Endothelial cell of umbilical vein (primary cell): ENCODE measurements around the gene NT5M. TPM values are rescaled to one million over a fixed set of nuclear protein-coding genes. Genes with fewer than 3 reads are reported as not detected.

Experiments used
- BruUV-seq: library from RNA; stranded (reverse); fragments of 400-500 nt; replicated peaks from 2 replicates; lab custom pipeline; 2021; lab: Mats Ljungman, UMichigan
- CTCF ChIA-PET: fragments of 300-600, 350-600 bp; sonication (Branson Sonifier 250); formaldehyde crosslinking; loops from one replicate; lab custom pipeline; 2021; ENCODE audit warnings: antibody characterized with exemption, inconsistent platforms; lab: Charles Lee
- POLR2A ChIA-PET: fragments of 300-600, 350-600 bp; sonication (Branson Sonifier 250); formaldehyde crosslinking; loops from one replicate; lab custom pipeline; 2021; ENCODE audit warnings: antibody characterized with exemption, inconsistent platforms; lab: Charles Lee
- DNase-seq: peaks from one replicate; pipeline ENCODE4 v3.0.0-alpha.2; 2011; ENCODE audit warnings: low read depth, low spot score
- FAIRE-seq: peaks from 2 replicates; lab custom pipeline; 2011; peaks lifted over from hg19 to GRCh38; lab: Jason Lieb, UNC
- H2AFZ ChIP-seq: 2 replicates; pipeline ENCODE4 v1.6.0; 2012; ENCODE audit warnings: low read depth, low read length, control low read depth, inconsistent platforms
- H3K27ac ChIP-seq: 2 replicates; pipeline ENCODE4 v1.5.1; 2011; ENCODE audit warnings: low read depth, mild to moderate bottlenecking, control low read depth, low read length, moderate library complexity; ENCODE audit not compliant: insufficient read depth
- H3K27me3 ChIP-seq, 2 experiments: 2 replicates each; pipeline versions ENCODE4 v1.6.0 to v1.6.1; 2011; ENCODE audit warnings: low read length in 2 of 2, mixed read lengths in 1 of 2; ENCODE audit not compliant: control insufficient read depth in 2 of 2, insufficient read depth in 2 of 2
- H3K36me3 ChIP-seq, 2 experiments: 2 replicates in 1 of 2; 3 replicates in 1 of 2; pipeline ENCODE4 v1.5.1; 2011; ENCODE audit warnings: low read length in 2 of 2, mild to moderate bottlenecking in 1 of 2, moderate library complexity in 1 of 2; ENCODE audit not compliant: control insufficient read depth in 2 of 2, insufficient read depth in 2 of 2; ENCODE audit errors: extremely low read depth in 1 of 2
- H3K4me1 ChIP-seq: 3 replicates; pipeline ENCODE4 v1.5.1; 2011; ENCODE audit warnings: mild to moderate bottlenecking, low read length; ENCODE audit not compliant: control insufficient read depth, insufficient read depth; ENCODE audit errors: extremely low read depth
- H3K4me2 ChIP-seq: 2 replicates; pipeline ENCODE4 v1.6.1; 2011; ENCODE audit warnings: low read length, control low read depth, mixed read lengths; ENCODE audit not compliant: insufficient read depth
- H3K4me3 ChIP-seq, 3 experiments: fragments of 200-600 bp in 1 of 3; sonication (generic), shearing (Covaris generic) in 1 of 3; replicated peaks in 1 of 3; 2 replicates each; pipeline ENCODE4 v1.5.1; 2011 to 2016; ENCODE audit warnings: control low read depth in 3 of 3, low read length in 3 of 3, mild to moderate bottlenecking in 2 of 3, inconsistent platforms in 1 of 3, low read depth in 1 of 3, moderate library complexity in 1 of 3; ENCODE audit not compliant: insufficient read depth in 1 of 3
- H3K79me2 ChIP-seq: 2 replicates; pipeline ENCODE4 v1.6.0; 2012; ENCODE audit warnings: low read length, inconsistent platforms; ENCODE audit not compliant: control insufficient read depth, insufficient read depth
- H3K9ac ChIP-seq: replicated peaks from 2 replicates; pipeline ENCODE3; 2011; ENCODE audit warnings: low read length, control low read depth; ENCODE audit not compliant: insufficient read depth; ENCODE audit errors: extremely low read depth
- H3K9me1 ChIP-seq: replicated peaks from 3 replicates; pipeline ENCODE4 v1.6.0; 2011; ENCODE audit warnings: mild to moderate bottlenecking, low read length; ENCODE audit not compliant: control insufficient read depth, insufficient read depth; ENCODE audit errors: extremely low read depth
- H3K9me3 ChIP-seq: replicated peaks from 2 replicates; pipeline ENCODE4 v1.5.1; 2012; ENCODE audit warnings: low read length, inconsistent platforms; ENCODE audit not compliant: control insufficient read depth, insufficient read depth
- H4K20me1 ChIP-seq: replicated peaks from 2 replicates; pipeline ENCODE3; 2011; ENCODE audit warnings: mild to moderate bottlenecking, low read length; ENCODE audit not compliant: control insufficient read depth, insufficient read depth; ENCODE audit errors: extremely low read depth
- CTCF ChIP-seq, 2 donors: IDR thresholded peaks; 1 replicate in 1 of 2; 2 replicates in 1 of 2; pipeline ENCODE4 v1.5.1; 2011; ENCODE audit warnings: low read length in 2 of 2, mild to moderate bottlenecking in 2 of 2, moderate library complexity in 2 of 2, control low read depth in 1 of 2, inconsistent platforms in 1 of 2, low read depth in 1 of 2; ENCODE audit not compliant: insufficient read depth in 1 of 2; ENCODE audit errors: extremely low read depth in 1 of 2
- EZH2 ChIP-seq: IDR thresholded peaks from 2 replicates; pipeline ENCODE4 v1.6.1; 2012; ENCODE audit warnings: borderline replicate concordance, low read depth, mild to moderate bottlenecking, moderate library complexity, low read length, inconsistent platforms; ENCODE audit not compliant: severe bottlenecking
- FOS ChIP-seq: IDR thresholded peaks from 2 replicates; pipeline ENCODE4 v1.6.1; 2011; ENCODE audit warnings: mild to moderate bottlenecking, low read length, moderate library complexity, borderline replicate concordance; ENCODE audit not compliant: insufficient read depth
- GATA2 ChIP-seq: IDR thresholded peaks from 2 replicates; pipeline ENCODE4 v1.7.0; 2011; ENCODE audit warnings: low read depth, mild to moderate bottlenecking, moderate library complexity, mixed read lengths, low read length; ENCODE audit not compliant: insufficient read length, insufficient read depth
- JUN ChIP-seq: IDR thresholded peaks from 2 replicates; pipeline ENCODE4 v1.6.1; 2011; ENCODE audit warnings: borderline replicate concordance, low read depth; ENCODE audit not compliant: insufficient read length, insufficient read depth
- MAX ChIP-seq: IDR thresholded peaks from 2 replicates; pipeline ENCODE4 v1.6.1; 2011; ENCODE audit not compliant: insufficient read depth, insufficient read length
- MYC ChIP-seq: IDR thresholded peaks from one replicate; pipeline ENCODE4 v1.6.1; 2011; ENCODE audit warnings: mild to moderate bottlenecking, low read depth, low read length
- POLR2A ChIP-seq: IDR thresholded peaks from 2 replicates; pipeline ENCODE4 v1.6.1; 2012; ENCODE audit warnings: low read depth, mild to moderate bottlenecking, control low read depth, low read length
- POLR2AphosphoS5 ChIP-seq: IDR thresholded peaks from 2 replicates; pipeline ENCODE4 v1.6.1; 2012; ENCODE audit warnings: low read depth, mild to moderate bottlenecking, control low read depth, low read length, moderate library complexity; ENCODE audit not compliant: insufficient read depth
- dilution Hi-C: fragments of 300-500 bp; cut with MboI; formaldehyde crosslinking; loops from one replicate; pipeline ENCODE4 v1.15.0; 2019; ENCODE audit warnings: low sequenced_read_pairs; ENCODE audit not compliant: extremely low pct_ligation_motif_present
- intact Hi-C: fragments of 100-400 bp; cut with micrococcal nuclease; formaldehyde crosslinking; loops from one replicate; pipeline ENCODE4 v1.10.0; 2022
- polyA plus RNA-seq, 4 experiments: library from polyadenylated mRNA; depleted of rRNA in 3 of 4; stranded (reverse) in 3 of 4; unstranded in 1 of 4; fragments of >200 nt; gene quantifications; 2 replicates each; pipeline versions ENCODE4 v1.2.1 to v1.2.3, GENCODE V29; 2011 to 2012; ENCODE audit warnings: missing spikeins in 1 of 4
- total RNA-seq: library from RNA; stranded (reverse); gene quantifications from 2 replicates; pipeline ENCODE4 v1.2.3, GENCODE V29; 2021

The NT5M gene
- total and polyA plus RNA-seq, 2 donors (not counting 3 experiments of a cell fraction or from before 2014, with no cell fraction given), result 0.91 to 3.0 TPM

- intact Hi-C loops (no loop called here), dilution Hi-C loops (no loop called here)
- H4K20me1 ChIP-seq, result no peaks in the 10 kb centered on the region
- H3K36me3 ChIP-seq, result no peaks in the 10 kb centered on the region
- H3K4me2 ChIP-seq, result no peak overlapping the region
- TF ChIP-seq POLR2AphosphoS5 (no peak), EZH2 (no peak), MYC (no peak), POLR2A (no peak), CTCF (IDR thresholded peaks at IDR 0.05; ENCODE audit: extremely low read depth in 1 of 2, insufficient read depth in 1 of 2, low read depth in 1 of 2, low read length in 2 of 2) (no peak), FOS (no peak), MAX (no peak), JUN (no peak), GATA2 (no peak)
- H3K4me1 ChIP-seq, result no peaks in the 10 kb centered on the region
- no peak overlapping the region for H2AFZ ChIP-seq
- H3K79me2 ChIP-seq, result no peaks in the 10 kb centered on the region
- no peak overlapping the region for H3K9ac ChIP-seq
- peaks cover 0 to 8% of the 10 kb centered on the region in 2 experiments for H3K27me3 ChIP-seq
- no peaks in the 10 kb centered on the region for H3K9me3 ChIP-seq
- ChIA-PET CTCF (no interaction called here), POLR2A (no interaction called here)
- H3K9me1 ChIP-seq, result no peaks in the 10 kb centered on the region
- no peak for FAIRE-seq
- H3K27ac ChIP-seq, result no peak overlapping the region
- DNase-seq, result no peak
- BruUV-seq, result no TSS peak
- no peak overlapping the region for H3K4me3 ChIP-seq
Observed at GRCh38 chr17:17362540-17362930, 59.4 kb downstream of the NT5M start.
